Measurements from ENCODE around the gene CRYGN. TPM values are rescaled to one million over a fixed set of nuclear protein-coding genes. Genes with fewer than 3 reads are reported as not detected.

The CRYGN gene
- polyA plus RNA-seq, 1 of the 3 experiments (the other 2 are of a cell fraction), result not detected

- Histone ChIP-seq H3K9me2 (no peaks in the 10 kb centered on the region), H3K9ac (no peak overlapping the region), H2AFZ (ENCODE audit: low read depth) (no peak overlapping the region), H4K20me1 (ENCODE audit: insufficient read depth) (no peaks in the 10 kb centered on the region), H3K27ac (ENCODE audit: low read depth in 2 of 2, low read length in 1 of 2) (no peak overlapping the region), H3K4me1 (ENCODE audit: control insufficient read depth in 1 of 2, insufficient read depth in 2 of 2, low read depth in 1 of 2, low read length in 1 of 2) (peaks cover 0 to 12% of the 10 kb centered on the region in 2 experiments; a peak in 2 of 4 replicates), H3F3A (replicated peaks; ENCODE audit: insufficient read depth) (no peaks in the 10 kb centered on the region), H3K9me3 (no peaks in the 10 kb centered on the region), H3K79me2 (ENCODE audit: insufficient read depth) (no peaks in the 10 kb centered on the region), H3K27me3 (ENCODE audit: insufficient read depth) (peaks cover 6% of the 10 kb centered on the region), H3K4me2 (no peak overlapping the region), H3K36me3 (replicated peaks in 1 of 2; ENCODE audit: control insufficient read depth in 1 of 2, insufficient read depth in 2 of 2, low read length in 1 of 2) (no peaks in the 10 kb centered on the region), H3K4me3 (ENCODE audit: low read depth in 2 of 2, low read length in 1 of 2) (no peak overlapping the region)
- 95% methylated on average over 9 of the region's 9 CpGs for WGBS (ENCODE audit: low lambda C conversion rate)
- TF ChIP-seq JUND (IDR thresholded peaks at IDR 0.05) (no peak), ZBTB33 (IDR thresholded peaks at IDR 0.05; ENCODE audit: borderline replicate concordance, low read depth) (no peak), REST (IDR thresholded peaks at IDR 0.05; ENCODE audit: low read depth, low read length) (no peak), GABPA (IDR thresholded peaks at IDR 0.05; ENCODE audit: low read depth) (no peak), RXRA (IDR thresholded peaks at IDR 0.05; ENCODE audit: borderline replicate concordance, low read depth) (no peak), SIN3A (IDR thresholded peaks at IDR 0.05; ENCODE audit: borderline replicate concordance, low read depth, low read length) (no peak), MXI1 (IDR thresholded peaks at IDR 0.05; ENCODE audit: low read depth, low read length) (no peak), FOSL2 (IDR thresholded peaks at IDR 0.05; ENCODE audit: borderline replicate concordance, low read depth) (no peak), USF1 (IDR thresholded peaks at IDR 0.05; ENCODE audit: borderline replicate concordance, low read depth) (no peak), SMC3 (IDR thresholded peaks at IDR 0.05; ENCODE audit: low read depth, low read length) (no peak), RFX5 (IDR thresholded peaks at IDR 0.05; ENCODE audit: low read length) (no peak), TCF12 (IDR thresholded peaks at IDR 0.05) (no peak), RCOR1 (IDR thresholded peaks at IDR 0.05; ENCODE audit: low read length) (no peak), EP300 (IDR thresholded peaks at IDR 0.05; ENCODE audit: borderline replicate concordance in 1 of 2, low read depth in 1 of 2, low read length in 1 of 2) (no peak), NRF1 (IDR thresholded peaks at IDR 0.05; ENCODE audit: low read depth, low read length) (no peak)
- ChIA-PET POLR2A (no interaction called here), CTCF (interaction anchor here (1.1 to 1.5 kb wide), 2 partner anchors 13 to 89 kb away, joined by 3 to 4 read pairs; no protein-coding TSS in a partner anchor)
- DNase-seq, result no peak
These were observed 36.2 kb downstream of the CRYGN start for GRCh38 chr7:151403764-151404163.

All from SK-N-SH (cell line).